ENCODE data around the gene TMEM132C. TPM values are rescaled to one million over a fixed set of nuclear protein-coding genes. Genes with fewer than 3 reads are reported as not detected.
A peak's percentile ranks its signal among the peaks of the same experiment; 100 is the strongest.

The TMEM132C gene
- total and polyA plus RNA-seq, 4 donors = 23.1 to 32.3 (median 24.2) TPM

GRCh38 chr12:128313931-128314330 is 47.0 kb downstream of the TMEM132C start:
- Histone ChIP-seq H3K4me1 (ENCODE audit: control insufficient read depth, insufficient read depth, low read length) (peaks cover 9% of the 10 kb centered on the region), H3K4me3 (ENCODE audit: low read depth, low read length) (no peak overlapping the region), H3K27me3 (ENCODE audit: control insufficient read depth, insufficient read depth, low read length) (no peaks in the 10 kb centered on the region), H3K9me3 (ENCODE audit: control insufficient read depth, insufficient read depth, low read length) (no peaks in the 10 kb centered on the region), H3K27ac (ENCODE audit: low read depth, low read length) (no peak overlapping the region), H3K36me3 (ENCODE audit: control insufficient read depth, insufficient read depth, low read length) (no peaks in the 10 kb centered on the region)
- 11% methylated on average over 1 of the region's 2 CpGs for WGBS (ENCODE audit: insufficient coverage)
- DNase-seq (ENCODE audit: low read depth in 4 of 6, low spot score in 6 of 6) = peak in 2 of 6 donors; percentile 35 to 80

GRCh38 chr12:128314611-128315010 is 47.6 kb downstream of the TMEM132C start:
- H3K36me3 ChIP-seq (ENCODE audit: control insufficient read depth, insufficient read depth, low read length) = no peaks in the 10 kb centered on the region
- no peaks in the 10 kb centered on the region for H3K9me3 ChIP-seq (ENCODE audit: control insufficient read depth, insufficient read depth, low read length)
- H3K4me1 ChIP-seq (ENCODE audit: control insufficient read depth, insufficient read depth, low read length) = peaks cover 9% of the 10 kb centered on the region
- H3K4me3 ChIP-seq (ENCODE audit: low read depth, low read length) = no peak overlapping the region
- DNase-seq (ENCODE audit: low read depth in 4 of 6, low spot score in 6 of 6) = no peak
- H3K27me3 ChIP-seq (ENCODE audit: control insufficient read depth, insufficient read depth, low read length) = no peaks in the 10 kb centered on the region
- 78% methylated on average over 3 of the region's 3 CpGs for WGBS (ENCODE audit: insufficient coverage)
- no peak overlapping the region for H3K27ac ChIP-seq (ENCODE audit: low read depth, low read length)

GRCh38 chr12:128316078-128316477 is 49.1 kb downstream of the TMEM132C start:
- peak overlapping the region; percentile 13 for H3K27ac ChIP-seq (ENCODE audit: low read depth, low read length)
- H3K4me3 ChIP-seq (ENCODE audit: low read depth, low read length) = no peak overlapping the region
- H3K4me1 ChIP-seq (ENCODE audit: control insufficient read depth, insufficient read depth, low read length) = peaks cover 9% of the 10 kb centered on the region
- no peaks in the 10 kb centered on the region for H3K9me3 ChIP-seq (ENCODE audit: control insufficient read depth, insufficient read depth, low read length)
- 82% methylated on average over 3 of the region's 6 CpGs for WGBS (ENCODE audit: insufficient coverage)
- no peaks in the 10 kb centered on the region for H3K27me3 ChIP-seq (ENCODE audit: control insufficient read depth, insufficient read depth, low read length)
- H3K36me3 ChIP-seq (ENCODE audit: control insufficient read depth, insufficient read depth, low read length) = no peaks in the 10 kb centered on the region
- no peak for DNase-seq (ENCODE audit: low read depth in 4 of 6, low spot score in 6 of 6)

DNA sequence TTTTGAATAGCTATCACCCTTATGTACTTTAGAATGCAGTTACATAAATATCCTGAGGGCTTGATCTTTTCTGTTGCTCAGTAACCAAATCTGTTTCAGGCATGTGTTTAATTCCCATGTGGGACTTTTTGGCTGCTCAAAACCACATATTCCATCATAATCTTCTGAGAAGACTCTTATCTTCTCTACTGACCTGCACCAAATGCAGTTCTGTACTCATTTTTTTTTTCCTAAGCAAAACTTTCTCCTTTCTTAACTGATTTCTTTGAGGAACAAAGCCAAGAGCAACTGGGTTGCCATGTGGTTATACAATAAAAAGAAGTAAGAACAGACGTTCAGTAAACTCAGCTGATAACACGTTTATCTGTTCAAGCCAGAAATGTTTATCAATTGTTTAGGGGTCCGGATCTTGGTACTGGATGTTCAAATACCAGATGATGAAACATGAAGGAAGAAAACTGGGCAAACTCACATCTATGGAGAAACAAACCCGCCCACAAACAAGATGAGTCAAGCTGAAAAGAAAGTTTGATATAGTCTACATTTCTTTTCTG is 50.1 kb downstream of the TMEM132C start:
- Histone ChIP-seq H3K27ac (ENCODE audit: low read depth, low read length) (no peak overlapping the region), H3K4me1 (ENCODE audit: control insufficient read depth, insufficient read depth, low read length) (peaks cover 9% of the 10 kb centered on the region)
- WGBS (ENCODE audit: insufficient coverage) = no CpG with 5 or more reads among the region's 4 CpGs

GRCh38 chr12:128318341-128318740 is 51.4 kb downstream of the TMEM132C start:
- H3K9me3 ChIP-seq (ENCODE audit: control insufficient read depth, insufficient read depth, low read length) = peaks cover 7% of the 10 kb centered on the region
- no peak overlapping the region for H3K27ac ChIP-seq (ENCODE audit: low read depth, low read length)
- peaks cover 4% of the 10 kb centered on the region for H3K4me1 ChIP-seq (ENCODE audit: control insufficient read depth, insufficient read depth, low read length)
- no peak overlapping the region for H3K4me3 ChIP-seq (ENCODE audit: low read depth, low read length)
- H3K36me3 ChIP-seq (ENCODE audit: control insufficient read depth, insufficient read depth, low read length) = no peaks in the 10 kb centered on the region
- WGBS (ENCODE audit: insufficient coverage) = no CpG with 5 or more reads among the region's 5 CpGs
- DNase-seq (ENCODE audit: low read depth in 4 of 6, low spot score in 6 of 6) = peak in 2 of 6 donors; percentile 60 to 93
- no peaks in the 10 kb centered on the region for H3K27me3 ChIP-seq (ENCODE audit: control insufficient read depth, insufficient read depth, low read length)

More for the DNA sequence above, 50.1 kb downstream of the TMEM132C start:
- DNase-seq (ENCODE audit: low read depth in 4 of 6, low spot score in 6 of 6) = peak in 1 of 6 donors; percentile 48
- H3K36me3 ChIP-seq (ENCODE audit: control insufficient read depth, insufficient read depth, low read length) = no peaks in the 10 kb centered on the region
- no peak overlapping the region for H3K4me3 ChIP-seq (ENCODE audit: low read depth, low read length)
- no peaks in the 10 kb centered on the region for H3K27me3 ChIP-seq (ENCODE audit: control insufficient read depth, insufficient read depth, low read length)
- peaks cover 6% of the 10 kb centered on the region for H3K9me3 ChIP-seq (ENCODE audit: control insufficient read depth, insufficient read depth, low read length)

DNA sequence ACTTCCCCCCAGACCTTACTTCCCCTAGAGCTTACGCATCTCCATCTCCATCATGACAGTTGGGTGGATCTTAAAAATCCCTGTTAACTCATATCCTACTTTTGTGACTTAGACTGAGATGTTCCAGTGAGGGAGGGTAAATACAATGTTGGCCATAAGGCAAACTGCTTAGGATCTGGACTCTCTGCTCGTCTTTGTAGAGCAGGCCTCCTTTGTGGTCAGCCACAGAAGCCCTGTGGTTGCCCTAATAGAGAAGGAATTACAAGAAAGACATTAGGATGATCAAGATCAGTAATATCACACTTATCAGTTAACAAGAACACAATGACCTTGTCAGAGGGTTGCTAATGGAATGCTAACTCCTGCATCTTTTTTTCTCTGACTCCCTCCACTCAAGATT is 52.0 kb downstream of the TMEM132C start:
- H3K27ac ChIP-seq (ENCODE audit: low read depth, low read length) = no peak overlapping the region

DNA sequence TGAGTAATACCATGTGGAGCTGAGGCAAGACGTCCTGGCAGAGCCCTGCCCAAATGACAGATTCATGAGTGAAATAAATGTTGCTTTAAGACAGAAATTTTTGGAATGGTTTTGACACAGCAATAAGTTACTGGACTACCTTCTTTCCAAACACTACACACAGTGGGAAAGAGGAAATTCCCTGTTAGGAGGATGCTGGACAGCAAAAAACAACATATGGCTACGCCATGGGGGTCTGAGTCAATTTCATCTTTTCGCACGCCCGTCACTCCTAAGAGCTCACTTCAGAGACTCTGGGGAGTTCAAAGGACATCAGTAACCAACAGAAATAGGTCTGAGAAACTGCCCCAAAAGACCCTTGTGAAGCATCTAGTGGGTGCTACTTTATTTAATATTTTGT is 55.4 kb downstream of the TMEM132C start:
- Histone ChIP-seq H3K4me3 (ENCODE audit: low read depth, low read length) (no peak overlapping the region), H3K36me3 (ENCODE audit: control insufficient read depth, insufficient read depth, low read length) (no peaks in the 10 kb centered on the region), H3K9me3 (ENCODE audit: control insufficient read depth, insufficient read depth, low read length) (peaks cover 7% of the 10 kb centered on the region), H3K27ac (ENCODE audit: low read depth, low read length) (no peak overlapping the region), H3K27me3 (ENCODE audit: control insufficient read depth, insufficient read depth, low read length) (no peaks in the 10 kb centered on the region), H3K4me1 (ENCODE audit: control insufficient read depth, insufficient read depth, low read length) (peaks cover 15% of the 10 kb centered on the region)
- 96% methylated on average over 4 of the region's 5 CpGs for whole genome bisulfite sequencing (ENCODE audit: insufficient coverage)
- peak in 1 of 6 donors; percentile 32 for DNase-seq (ENCODE audit: low read depth in 4 of 6, low spot score in 6 of 6)

More for the DNA sequence above, 52.0 kb downstream of the TMEM132C start:
- Histone ChIP-seq H3K4me1 (ENCODE audit: control insufficient read depth, insufficient read depth, low read length) (peaks cover 8% of the 10 kb centered on the region), H3K27me3 (ENCODE audit: control insufficient read depth, insufficient read depth, low read length) (no peaks in the 10 kb centered on the region), H3K9me3 (ENCODE audit: control insufficient read depth, insufficient read depth, low read length) (peaks cover 7% of the 10 kb centered on the region), H3K36me3 (ENCODE audit: control insufficient read depth, insufficient read depth, low read length) (no peaks in the 10 kb centered on the region), H3K4me3 (ENCODE audit: low read depth, low read length) (no peak overlapping the region)
- no peak for DNase-seq (ENCODE audit: low read depth in 4 of 6, low spot score in 6 of 6)
- WGBS (ENCODE audit: insufficient coverage) = 50% methylated on average over 1 of the region's 2 CpGs

- WGBS (ENCODE audit: insufficient coverage) = 16% methylated on average over 18 of the region's 20 CpGs
- peak in 3 of 6 donors; percentile 31 to 91 (median 55) for DNase-seq (ENCODE audit: low read depth in 4 of 6, low spot score in 6 of 6)
- Histone ChIP-seq H3K9me3 (ENCODE audit: control insufficient read depth, insufficient read depth, low read length) (peaks cover 7% of the 10 kb centered on the region), H3K4me1 (ENCODE audit: control insufficient read depth, insufficient read depth, low read length) (peaks cover 15% of the 10 kb centered on the region), H3K4me3 (ENCODE audit: low read depth, low read length) (no peak overlapping the region), H3K36me3 (ENCODE audit: control insufficient read depth, insufficient read depth, low read length) (no peaks in the 10 kb centered on the region), H3K27ac (ENCODE audit: low read depth, low read length) (peak overlapping the region; percentile 21), H3K27me3 (ENCODE audit: control insufficient read depth, insufficient read depth, low read length) (no peaks in the 10 kb centered on the region)
Measured at GRCh38 chr12:128323145-128323920, 56.4 kb downstream of the TMEM132C start.

GRCh38 chr12:128325646-128326045 is 58.7 kb downstream of the TMEM132C start:
- no peak for DNase-seq (ENCODE audit: low read depth in 4 of 6, low spot score in 6 of 6)
- no peak overlapping the region for H3K27ac ChIP-seq (ENCODE audit: low read depth, low read length)
- no peaks in the 10 kb centered on the region for H3K36me3 ChIP-seq (ENCODE audit: control insufficient read depth, insufficient read depth, low read length)
- H3K4me3 ChIP-seq (ENCODE audit: low read depth, low read length) = no peak overlapping the region
- peaks cover 7% of the 10 kb centered on the region for H3K9me3 ChIP-seq (ENCODE audit: control insufficient read depth, insufficient read depth, low read length)
- peaks cover 3% of the 10 kb centered on the region for H3K27me3 ChIP-seq (ENCODE audit: control insufficient read depth, insufficient read depth, low read length)
- H3K4me1 ChIP-seq (ENCODE audit: control insufficient read depth, insufficient read depth, low read length) = peaks cover 15% of the 10 kb centered on the region
- 92% methylated on average over 12 of the region's 12 CpGs for WGBS (ENCODE audit: insufficient coverage)

- Histone ChIP-seq H3K4me3 (ENCODE audit: low read depth, low read length) (no peak overlapping the region), H3K9me3 (ENCODE audit: control insufficient read depth, insufficient read depth, low read length) (peaks cover 7% of the 10 kb centered on the region), H3K4me1 (ENCODE audit: control insufficient read depth, insufficient read depth, low read length) (peaks cover 15% of the 10 kb centered on the region), H3K27ac (ENCODE audit: low read depth, low read length) (no peak overlapping the region), H3K36me3 (ENCODE audit: control insufficient read depth, insufficient read depth, low read length) (no peaks in the 10 kb centered on the region), H3K27me3 (ENCODE audit: control insufficient read depth, insufficient read depth, low read length) (peaks cover 3% of the 10 kb centered on the region)
- WGBS (ENCODE audit: insufficient coverage) = 34% methylated on average over 3 of the region's 7 CpGs
- peak in 2 of 6 donors; percentile 38 to 40 for DNase-seq (ENCODE audit: low read depth in 4 of 6, low spot score in 6 of 6)
Measured at GRCh38 chr12:128326406-128326805, 59.4 kb downstream of the TMEM132C start.
